Germinal center (tissue), 1 donor: Measurements from ENCODE around the gene SPECC1L.

ENCODE experiments used
- DNase-seq: peaks from one replicate; pipeline ENCODE4 v3.0.0; 2012; ENCODE audit warnings: mixed read lengths, low spot score

The SPECC1L gene

GRCh38 chr22:24325105-24325757 is 54.6 kb downstream of the SPECC1L start:
- DNase-seq: peak; percentile 62

GRCh38 chr22:24326266-24326665 is 55.6 kb downstream of the SPECC1L start:
- no peak for DNase-seq

- no peak for DNase-seq
These were observed 57.2 kb downstream of the SPECC1L start for GRCh38 chr22:24327832-24328231.

- no peak for DNase-seq
These were observed 58.8 kb downstream of the SPECC1L start for GRCh38 chr22:24329453-24329852.

GRCh38 chr22:24330636-24331035 is 60.0 kb downstream of the SPECC1L start:
- no peak for DNase-seq

- DNase-seq: no peak
These were observed 61.1 kb downstream of the SPECC1L start for GRCh38 chr22:24331468-24332440.

GRCh38 chr22:24333301-24333700 is 62.7 kb downstream of the SPECC1L start:
- no peak for DNase-seq

GRCh38 chr22:24335496-24335895 is 64.9 kb downstream of the SPECC1L start:
- DNase-seq: no peak

- no peak for DNase-seq
These were observed 67.4 kb downstream of the SPECC1L start for GRCh38 chr22:24337894-24338645.

- DNase-seq: no peak
These were observed 68.3 kb downstream of the SPECC1L start for GRCh38 chr22:24338726-24339451.

GRCh38 chr22:24339452-24339747 is 68.8 kb downstream of the SPECC1L start:
- no peak for DNase-seq

GRCh38 chr22:24341627-24342026 is 71.0 kb downstream of the SPECC1L start:
- no peak for DNase-seq

GRCh38 chr22:24350627-24351026 is 80.0 kb downstream of the SPECC1L start:
- no peak for DNase-seq

GRCh38 chr22:24353121-24353520 is 82.5 kb downstream of the SPECC1L start:
- DNase-seq: no peak

- DNase-seq: no peak
These were observed 84.9 kb downstream of the SPECC1L start for GRCh38 chr22:24355574-24355973.

GRCh38 chr22:24357547-24357946 is 86.9 kb downstream of the SPECC1L start:
- no peak for DNase-seq

- no peak for DNase-seq
These were observed 87.6 kb downstream of the SPECC1L start for GRCh38 chr22:24358105-24358836.

- no peak for DNase-seq
These were observed 89.0 kb downstream of the SPECC1L start for GRCh38 chr22:24359452-24360120.

GRCh38 chr22:24361976-24362646 is 91.5 kb downstream of the SPECC1L start:
- no peak for DNase-seq

GRCh38 chr22:24363243-24363642 is 92.6 kb downstream of the SPECC1L start:
- no peak for DNase-seq
